ENCODE data around the gene ELFN1. TPM values are rescaled to one million over a fixed set of nuclear protein-coding genes. Genes with fewer than 3 reads are reported as not detected.

Gene ELFN1
- total and polyA plus RNA-seq, 7 experiments from 2014 or later = 0.19 TPM; not detected in 6

GRCh38 chr7:1666823-1667565 is 3.1 kb upstream of the ELFN1 start:
- H3K36me3 Mint-ChIP-seq = no peaks in the 10 kb centered on the region
- intact Hi-C loops (cut with micrococcal nuclease) = loop anchor here (10.0 kb wide), 3 partner anchors 88 to 438 kb away; no protein-coding TSS in a partner anchor
- peak in 2 of 9 donors; percentile 7 to 13 for DNase-seq
- ATAC-seq = no peak
- Histone ChIP-seq H3K4me1 (ENCODE audit: control insufficient read depth in 2 of 2, insufficient read depth in 2 of 2, low read length in 2 of 2) (no peaks in the 10 kb centered on the region), H3K27ac (ENCODE audit: low read depth, low read length) (no peak overlapping the region), H3K4me3 (ENCODE audit: low read length) (no peak overlapping the region), H3K27me3 (ENCODE audit: control insufficient read depth in 2 of 2, insufficient read depth in 2 of 2, low read length in 2 of 2) (peaks cover 0 to 10% of the 10 kb centered on the region in 2 donors), H3K9me3 (ENCODE audit: control insufficient read depth in 2 of 3, low read length in 3 of 3) (no peaks in the 10 kb centered on the region), H3K36me3 (ENCODE audit: control insufficient read depth in 2 of 3, insufficient read depth in 3 of 3, low read length in 3 of 3) (no peaks in the 10 kb centered on the region)
- H3K27me3 Mint-ChIP-seq = peaks cover 29 to 45% (median 30%) of the 10 kb centered on the region in 5 donors
- H3K4me3 Mint-ChIP-seq = peak overlapping the region; percentile 56 to 90 (median 74)
- ChIA-PET CTCF (no interaction called here), POLR2A (no interaction called here)
- H3K27ac Mint-ChIP-seq = no peak overlapping the region
- peaks cover 5 to 14% (median 7%) of the 10 kb centered on the region in 7 donors for H3K4me1 Mint-ChIP-seq
- no peaks in the 10 kb centered on the region for H3K9me3 Mint-ChIP-seq

GRCh38 chr7:1667566-1668395 is 2.3 kb upstream of the ELFN1 start:
- CTCF ChIA-PET = no interaction called here
- Histone ChIP-seq H3K27me3 (ENCODE audit: control insufficient read depth in 2 of 2, insufficient read depth in 2 of 2, low read length in 2 of 2) (peaks cover 0 to 10% of the 10 kb centered on the region in 2 donors), H3K36me3 (ENCODE audit: control insufficient read depth in 2 of 3, insufficient read depth in 3 of 3, low read length in 3 of 3) (no peaks in the 10 kb centered on the region), H3K4me1 (ENCODE audit: control insufficient read depth in 2 of 2, insufficient read depth in 2 of 2, low read length in 2 of 2) (no peaks in the 10 kb centered on the region), H3K4me3 (ENCODE audit: low read length) (no peak overlapping the region), H3K9me3 (ENCODE audit: control insufficient read depth in 2 of 3, low read length in 3 of 3) (no peaks in the 10 kb centered on the region), H3K27ac (ENCODE audit: low read depth, low read length) (no peak overlapping the region)
- no peak for DNase-seq
- H3K27ac Mint-ChIP-seq = no peak overlapping the region
- H3K9me3 Mint-ChIP-seq = no peaks in the 10 kb centered on the region
- H3K27me3 Mint-ChIP-seq = peaks cover 23 to 43% (median 27%) of the 10 kb centered on the region in 5 donors
- no peak for ATAC-seq
- H3K4me1 Mint-ChIP-seq = peaks cover 5 to 14% (median 7%) of the 10 kb centered on the region in 7 donors
- peak overlapping the region in 9 of 10 donors; percentile 14 to 90 (median 76) for H3K4me3 Mint-ChIP-seq
- POLR2A ChIA-PET = no interaction called here
- no peaks in the 10 kb centered on the region for H3K36me3 Mint-ChIP-seq
- intact Hi-C loops (cut with micrococcal nuclease) = loop anchor here (10.0 kb wide), 3 partner anchors 87 to 437 kb away; no protein-coding TSS in a partner anchor

- H3K4me1 ChIP-seq (ENCODE audit: control insufficient read depth in 2 of 2, insufficient read depth in 2 of 2, low read length in 2 of 2) = no peaks in the 10 kb centered on the region
- H3K9me3 ChIP-seq (ENCODE audit: control insufficient read depth in 2 of 3, low read length in 3 of 3) = no peaks in the 10 kb centered on the region
- Mint-ChIP-seq H3K27ac (no peak overlapping the region), H3K4me1 (peaks cover 4 to 14% (median 5%) of the 10 kb centered on the region in 7 donors), H3K9me3 (no peaks in the 10 kb centered on the region), H3K36me3 (no peaks in the 10 kb centered on the region), H3K4me3 (peak overlapping the region; percentile 3 to 90 (median 66)), H3K27me3 (peaks cover 17 to 36% (median 24%) of the 10 kb centered on the region in 5 donors)
- POLR2A ChIA-PET = no interaction called here
- no peak overlapping the region for H3K27ac ChIP-seq (ENCODE audit: low read depth, low read length)
- no peak overlapping the region for H3K4me3 ChIP-seq (ENCODE audit: low read length)
- ATAC-seq (no peak), DNase-seq (peak in 2 of 9 donors; percentile 8 to 16)
- peaks cover 0 to 10% of the 10 kb centered on the region in 2 donors for H3K27me3 ChIP-seq (ENCODE audit: control insufficient read depth in 2 of 2, insufficient read depth in 2 of 2, low read length in 2 of 2)
- no peaks in the 10 kb centered on the region for H3K36me3 ChIP-seq (ENCODE audit: control insufficient read depth in 2 of 3, insufficient read depth in 3 of 3, low read length in 3 of 3)
- CTCF ChIA-PET = interaction anchor here (0.5 kb wide), 1 partner anchor 52 kb away, joined by 3 read pairs; no protein-coding TSS in a partner anchor
- intact Hi-C loops (cut with micrococcal nuclease) = loop anchor here (10.0 kb wide), 3 partner anchors 86 to 436 kb away; no protein-coding TSS in a partner anchor
Measured at GRCh38 chr7:1668396-1669063, 1.5 kb upstream of the ELFN1 start.

GRCh38 chr7:1669064-1669951 is 769 bp upstream of the ELFN1 start:
- no peaks in the 10 kb centered on the region for H3K4me1 ChIP-seq (ENCODE audit: control insufficient read depth in 2 of 2, insufficient read depth in 2 of 2, low read length in 2 of 2)
- DNase-seq = peak in 1 of 9 donors; percentile 5
- no peaks in the 10 kb centered on the region for H3K9me3 ChIP-seq (ENCODE audit: control insufficient read depth in 2 of 3, low read length in 3 of 3)
- H3K27me3 ChIP-seq (ENCODE audit: control insufficient read depth in 2 of 2, insufficient read depth in 2 of 2, low read length in 2 of 2) = peaks cover 0 to 10% of the 10 kb centered on the region in 2 donors
- no peaks in the 10 kb centered on the region for H3K36me3 Mint-ChIP-seq
- H3K27me3 Mint-ChIP-seq = peaks cover 18 to 32% (median 24%) of the 10 kb centered on the region in 5 donors
- CTCF ChIA-PET = interaction anchor here (0.5 kb wide), 1 partner anchor 53 kb away, joined by 3 read pairs; no protein-coding TSS in a partner anchor
- no peaks in the 10 kb centered on the region for H3K9me3 Mint-ChIP-seq
- peak overlapping the region; percentile 2 to 90 (median 66) for H3K4me3 Mint-ChIP-seq
- no peak overlapping the region for H3K4me3 ChIP-seq (ENCODE audit: low read length)
- no peaks in the 10 kb centered on the region for H3K36me3 ChIP-seq (ENCODE audit: control insufficient read depth in 2 of 3, insufficient read depth in 3 of 3, low read length in 3 of 3)
- intact Hi-C loops (cut with micrococcal nuclease) = loop anchor here (10.0 kb wide), 3 partner anchors 85 to 435 kb away; no protein-coding TSS in a partner anchor
- no peak for ATAC-seq
- H3K4me1 Mint-ChIP-seq = peaks cover 3 to 14% (median 5%) of the 10 kb centered on the region in 7 donors
- H3K27ac ChIP-seq (ENCODE audit: low read depth, low read length) = no peak overlapping the region
- POLR2A ChIA-PET = no interaction called here
- H3K27ac Mint-ChIP-seq = no peak overlapping the region

GRCh38 chr7:1670894-1671593 is 967 bp downstream of the ELFN1 start:
- POLR2A ChIA-PET = no interaction called here
- no peak for ATAC-seq
- intact Hi-C loops (cut with micrococcal nuclease) = no loop called here

More at GRCh38 chr7:1670894-1671593, 967 bp downstream of the ELFN1 start:
- Mint-ChIP-seq H3K4me1 (peaks cover 3 to 14% (median 5%) of the 10 kb centered on the region in 7 donors), H3K9me3 (no peaks in the 10 kb centered on the region), H3K27ac (no peak overlapping the region), H3K36me3 (no peaks in the 10 kb centered on the region), H3K4me3 (peak overlapping the region in 6 of 10 donors; percentile 32 to 90 (median 38)), H3K27me3 (peaks cover 18 to 32% (median 24%) of the 10 kb centered on the region in 5 donors)
- CTCF ChIA-PET = no interaction called here
- Histone ChIP-seq H3K4me1 (ENCODE audit: control insufficient read depth in 2 of 2, insufficient read depth in 2 of 2, low read length in 2 of 2) (no peaks in the 10 kb centered on the region), H3K27ac (ENCODE audit: low read depth, low read length) (no peak overlapping the region), H3K36me3 (ENCODE audit: control insufficient read depth in 2 of 3, insufficient read depth in 3 of 3, low read length in 3 of 3) (no peaks in the 10 kb centered on the region), H3K9me3 (ENCODE audit: control insufficient read depth in 2 of 3, low read length in 3 of 3) (no peaks in the 10 kb centered on the region), H3K4me3 (ENCODE audit: low read length) (no peak overlapping the region), H3K27me3 (ENCODE audit: control insufficient read depth in 2 of 2, insufficient read depth in 2 of 2, low read length in 2 of 2) (peaks cover 0 to 10% of the 10 kb centered on the region in 2 donors)
- no peak for DNase-seq

Data from naive thymus-derived CD4-positive, alpha-beta T cell (primary cell).